BLaER1 treated with 17β-estradiol and CSF1 and Interleukin-3, amounts not matched to agents 10 nM and 100 nM (cell line): ENCODE measurements around the gene GGA3.
A peak's percentile ranks its signal among the peaks of the same experiment; 100 is the strongest.
"Not testable (repeated sequence)": the region's sequence is repeated elsewhere in the genome, so short reads cannot be mapped to it uniquely, and the experiment has no call there.

ENCODE experiments used
- H3K27ac ChIP-seq, 11 experiments: shearing (Covaris generic); formaldehyde crosslinking; 2 replicates each; pipeline ENCODE4 v1.8.1; 2022
- H3K27me3 ChIP-seq, 11 experiments: shearing (Covaris generic); formaldehyde crosslinking; 2 replicates each; pipeline ENCODE4 v1.8.1; 2022
- H3K36me3 ChIP-seq, 11 experiments: shearing (Covaris generic); formaldehyde crosslinking; 2 replicates each; pipeline ENCODE4 v1.8.1; 2022
- H3K4me1 ChIP-seq, 10 experiments: shearing (Covaris generic); formaldehyde crosslinking; 2 replicates each; pipeline ENCODE4 v1.8.1; 2022
- H3K4me2 ChIP-seq, 11 experiments: shearing (Covaris generic); formaldehyde crosslinking; 2 replicates each; pipeline ENCODE4 v1.8.1; 2022
- H3K4me3 ChIP-seq, 10 experiments: shearing (Covaris generic); formaldehyde crosslinking; 2 replicates each; pipeline ENCODE4 v1.8.1; 2022
- H3K9ac ChIP-seq, 11 experiments: shearing (Covaris generic); formaldehyde crosslinking; 2 replicates each; pipeline ENCODE4 v1.8.1; 2022
- H3K9me3 ChIP-seq, 11 experiments: shearing (Covaris generic); formaldehyde crosslinking; replicated peaks in 1 of 11; 2 replicates each; pipeline ENCODE4 v1.8.1; 2022
- H4K20me1 ChIP-seq, 11 experiments: shearing (Covaris generic); formaldehyde crosslinking; 2 replicates each; pipeline ENCODE4 v1.8.1; 2022
- Cebpa-rat ChIP-seq, 11 experiments: shearing (Covaris generic); IDR thresholded peaks; 2 replicates each; pipeline ENCODE4 v1.8.1; 2022

GGA3 gene

DNA sequence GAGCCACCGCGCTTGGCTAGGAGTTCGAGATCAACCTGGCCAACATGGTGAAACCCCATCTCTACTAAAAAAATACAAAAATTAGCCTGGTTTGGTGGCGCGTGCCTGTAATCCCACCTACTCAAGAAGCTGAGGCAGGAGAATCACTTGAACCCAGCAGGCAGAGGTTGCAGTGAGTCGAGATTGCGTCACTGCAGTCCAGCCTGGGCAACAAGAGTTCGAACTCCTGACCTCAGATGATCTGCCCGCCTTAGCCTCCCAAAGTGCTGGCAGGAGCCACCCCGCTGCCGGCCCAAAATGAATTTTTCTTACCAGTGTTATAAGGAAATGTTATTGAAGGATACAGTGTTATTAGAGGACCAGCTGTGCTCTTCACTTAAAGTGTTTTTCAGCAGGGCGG lies 53.6 kb downstream of the GGA3 start:
- peak overlapping the region; percentile 82 to 95 (median 90); a peak in 20 of 22 replicates for H3K4me2 ChIP-seq
- peaks cover 27 to 35% (median 30%) of the 10 kb centered on the region in 10 experiments for H3K4me1 ChIP-seq
- peaks cover 45 to 57% (median 50%) of the 10 kb centered on the region in 11 experiments for H3K36me3 ChIP-seq
- peak overlapping the region in 1 of 11 experiments; percentile 99; a peak in 2 of 22 replicates for H3K27ac ChIP-seq
- peaks cover 0 to 35% (median 19%) of the 10 kb centered on the region in 11 experiments; a peak in 10 of 22 replicates for H4K20me1 ChIP-seq
- no peaks in the 10 kb centered on the region for H3K9me3 ChIP-seq
- peak in 4 of 11 experiments; percentile 10 to 25 (median 19); a peak in 1 of 22 replicates for TF ChIP-seq Cebpa-rat (IDR thresholded peaks at IDR 0.05)
- no peaks in the 10 kb centered on the region for H3K27me3 ChIP-seq
- peak overlapping the region in 3 of 10 experiments; percentile 85 to 95 (median 86); a peak in 3 of 20 replicates for H3K4me3 ChIP-seq
- peak overlapping the region; percentile 27 to 99 (median 96); a peak in 18 of 22 replicates for H3K9ac ChIP-seq

DNA sequence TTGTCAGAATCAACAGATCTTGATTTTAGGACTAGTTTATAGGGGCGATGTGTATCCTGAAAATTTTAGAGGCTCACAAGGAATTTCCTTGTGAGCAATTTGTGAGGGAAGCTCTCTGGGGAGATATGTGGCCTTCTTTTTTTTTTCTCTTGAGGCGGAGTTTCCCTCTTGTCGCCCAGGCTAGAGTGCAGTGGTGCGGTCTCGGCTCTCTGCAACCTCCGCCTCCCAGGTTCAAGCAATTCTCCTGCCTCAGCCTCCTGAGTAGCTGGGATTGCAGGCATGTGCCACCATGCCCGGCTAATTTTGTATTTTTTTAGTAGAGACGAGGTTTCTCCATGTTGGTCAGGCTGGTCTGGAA lies 54.4 kb downstream of the GGA3 start:
- peak overlapping the region in 8 of 11 experiments; percentile 4 to 99 (median 97); a peak in 9 of 22 replicates for H3K27ac ChIP-seq

DNA sequence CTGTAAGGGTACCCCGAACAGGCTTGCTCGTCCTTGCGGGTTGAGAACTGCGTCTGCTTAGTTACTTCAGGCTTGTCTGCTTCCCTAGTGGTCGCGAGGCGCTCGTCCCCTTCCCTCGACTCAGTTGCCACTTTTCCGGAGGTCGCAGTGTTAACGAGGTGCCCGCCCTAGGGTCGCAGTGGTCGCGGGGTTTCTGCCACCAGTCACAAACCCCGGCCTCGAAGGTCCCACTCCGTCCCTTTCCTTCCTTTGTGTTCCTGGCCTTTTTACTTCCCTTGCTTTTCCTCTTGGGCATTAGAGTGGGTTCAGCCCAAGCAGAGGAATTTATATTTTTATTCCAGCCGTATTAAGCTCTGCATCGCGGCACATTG lies 55.6 kb downstream of the GGA3 start:
- Histone ChIP-seq H3K4me2 (peak overlapping the region; percentile 82 to 95 (median 90)), H3K27me3 (no peaks in the 10 kb centered on the region), H3K4me3 (peak overlapping the region; percentile 82 to 95 (median 86)), H3K4me1 (peaks cover 29 to 38% (median 31%) of the 10 kb centered on the region in 10 experiments), H3K9me3 (no peaks in the 10 kb centered on the region), H3K27ac (peak overlapping the region; percentile 95 to 99 (median 98)), H3K9ac (peak overlapping the region; percentile 93 to 99 (median 96)), H4K20me1 (peaks cover 0 to 33% (median 19%) of the 10 kb centered on the region in 11 experiments; a peak in 10 of 22 replicates), H3K36me3 (peaks cover 25 to 37% (median 31%) of the 10 kb centered on the region in 11 experiments)
- TF ChIP-seq Cebpa-rat (IDR thresholded peaks at IDR 0.05): no peak

More for the DNA sequence above, 54.4 kb downstream of the GGA3 start:
- H3K9ac ChIP-seq: peak overlapping the region; percentile 93 to 99 (median 96); a peak in 21 of 22 replicates
- H3K9me3 ChIP-seq, H3K27me3 ChIP-seq: not testable (repeated sequence)
- peaks cover 28 to 36% (median 30%) of the 10 kb centered on the region in 10 experiments for H3K4me1 ChIP-seq
- peaks cover 37 to 50% (median 43%) of the 10 kb centered on the region in 11 experiments for H3K36me3 ChIP-seq
- peak overlapping the region; percentile 82 to 95 (median 86) for H3K4me3 ChIP-seq
- H3K4me2 ChIP-seq: peak overlapping the region; percentile 82 to 95 (median 90)
- H4K20me1 ChIP-seq: peaks cover 0 to 35% (median 19%) of the 10 kb centered on the region in 11 experiments; a peak in 10 of 22 replicates

DNA sequence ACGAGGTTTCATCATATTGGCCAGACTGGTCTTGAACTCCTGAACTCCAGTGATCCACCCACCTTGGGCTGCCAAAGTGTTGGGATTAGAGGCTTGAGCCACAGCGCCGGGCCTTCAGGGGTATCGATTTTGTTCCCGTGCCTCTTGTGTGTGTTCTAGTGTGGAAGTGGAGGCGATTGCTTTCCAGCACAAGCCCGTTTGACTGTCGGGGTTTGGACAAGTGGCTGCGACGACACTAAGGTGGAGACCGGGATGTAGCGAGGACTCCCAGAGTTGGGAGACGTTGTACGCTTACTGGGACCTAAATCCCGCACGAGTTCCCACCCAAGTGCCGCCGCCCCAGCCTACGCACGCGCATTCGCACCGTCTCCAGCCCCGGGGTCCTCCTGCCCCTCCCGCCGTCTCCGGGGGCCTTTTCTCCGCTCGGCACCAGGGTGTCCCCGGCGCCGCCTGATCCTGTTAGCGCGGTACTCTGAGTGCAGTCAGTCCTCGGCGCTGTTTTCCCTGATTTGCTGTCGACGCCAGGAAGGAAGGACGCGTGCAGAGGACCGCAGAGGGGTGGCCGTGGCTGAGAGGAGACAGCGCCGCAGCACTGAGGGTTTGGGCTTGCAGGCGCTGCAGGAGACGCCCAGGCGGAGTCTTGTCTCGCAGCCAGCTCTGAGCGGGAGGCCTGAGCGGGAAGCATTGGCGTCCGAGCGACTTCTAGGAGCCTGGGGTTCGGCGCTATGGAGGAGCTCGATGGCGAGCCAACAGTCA lies 56.2 kb downstream of the GGA3 start, which contains the start of gene NUP85:
Gene NUP85, plus strand, starts transcription at position 643 of the 756 bp plus-strand sequence. Its CDS starts 83 bp downstream, at position 726.
- Histone ChIP-seq H3K4me1 (peaks cover 29 to 38% (median 31%) of the 10 kb centered on the region in 10 experiments), H4K20me1 (peaks cover 0 to 33% (median 19%) of the 10 kb centered on the region in 11 experiments; a peak in 10 of 22 replicates), H3K9me3 (no peaks in the 10 kb centered on the region), H3K9ac (peak within 1 kb of the TSS; percentile 93 to 99 (median 96)), H3K36me3 (peaks cover 19 to 32% (median 25%) of the 10 kb centered on the region in 11 experiments), H3K4me2 (peak within 1 kb of the TSS; percentile 82 to 95 (median 90)), H3K27me3 (no peaks in the 10 kb centered on the region), H3K4me3 (peak within 1 kb of the TSS; percentile 82 to 95 (median 86)), H3K27ac (peak within 1 kb of the TSS; percentile 95 to 99 (median 98))
- no peak for TF ChIP-seq Cebpa-rat (IDR thresholded peaks at IDR 0.05)

DNA sequence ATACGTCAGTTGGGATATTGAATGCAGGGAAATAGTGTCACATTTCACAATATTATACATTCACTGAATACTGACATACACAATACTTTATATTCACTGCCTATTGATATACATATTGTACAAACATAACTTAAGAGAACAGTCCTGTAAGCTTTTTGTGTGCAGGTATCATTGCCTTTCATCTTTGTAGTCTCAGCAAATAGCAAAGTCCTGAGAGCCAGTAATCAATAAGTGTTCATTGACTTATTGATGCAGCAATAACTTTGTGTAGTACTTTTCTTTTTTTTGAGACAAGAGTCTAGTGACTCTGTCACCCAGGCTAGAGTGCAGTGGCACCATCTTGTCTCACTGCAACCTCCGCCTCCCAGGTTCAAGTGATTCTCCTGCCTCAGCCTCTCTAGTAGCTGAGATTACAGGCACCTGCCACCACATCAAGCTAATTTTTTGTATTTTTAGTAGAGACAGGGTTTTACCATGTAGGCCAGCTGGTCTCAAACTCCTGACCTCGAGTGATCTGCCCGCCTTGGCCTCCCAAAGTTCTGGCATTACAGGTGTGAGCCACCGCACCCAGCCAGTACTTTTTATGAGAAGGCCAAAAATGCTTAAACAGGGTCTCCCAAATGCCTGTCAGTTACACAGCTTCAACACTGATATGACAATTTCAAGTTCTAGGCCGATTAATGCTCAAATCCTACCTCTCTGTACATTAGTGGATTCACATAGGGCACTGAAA lies 61.4 kb downstream of the GGA3 start:
- no peaks in the 10 kb centered on the region for H4K20me1 ChIP-seq
- no peaks in the 10 kb centered on the region for H3K36me3 ChIP-seq
- peaks cover 11 to 17% (median 13%) of the 10 kb centered on the region in 10 experiments for H3K4me1 ChIP-seq
- no peaks in the 10 kb centered on the region for H3K27me3 ChIP-seq
- no peak overlapping the region for H3K4me3 ChIP-seq
- no peak for TF ChIP-seq Cebpa-rat (IDR thresholded peaks at IDR 0.05)
- no peaks in the 10 kb centered on the region for H3K9me3 ChIP-seq
- no peak overlapping the region for H3K27ac ChIP-seq
- no peak overlapping the region for H3K9ac ChIP-seq
- no peak overlapping the region for H3K4me2 ChIP-seq

DNA sequence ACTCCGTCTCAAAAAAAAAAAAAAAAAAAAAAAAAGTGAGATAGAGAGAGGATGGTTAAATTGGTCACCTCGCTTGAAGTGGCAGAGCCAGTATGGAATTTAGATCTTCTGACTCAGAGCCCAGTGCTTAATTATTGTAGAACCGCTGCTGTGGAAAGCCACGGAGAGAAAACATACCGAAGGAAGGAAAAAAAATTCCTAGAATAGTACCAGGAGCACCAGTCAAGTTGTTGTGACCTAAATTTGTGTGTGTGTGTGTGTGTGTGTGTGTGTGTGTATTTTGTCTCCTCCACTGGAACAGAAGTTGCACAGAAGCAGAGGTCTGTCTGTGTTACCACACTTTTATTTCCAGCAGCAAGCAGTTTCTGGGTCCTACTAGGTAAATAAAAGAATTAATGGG lies 66.5 kb downstream of the GGA3 start:
- Histone ChIP-seq H3K9ac (no peak overlapping the region), H3K27me3 (no peaks in the 10 kb centered on the region), H3K9me3 (no peaks in the 10 kb centered on the region), H4K20me1 (no peaks in the 10 kb centered on the region), H3K27ac (no peak overlapping the region), H3K36me3 (no peaks in the 10 kb centered on the region), H3K4me1 (peaks cover 0 to 9% (median 2%) of the 10 kb centered on the region in 10 experiments; a peak in 4 of 20 replicates), H3K4me2 (no peak overlapping the region), H3K4me3 (no peak overlapping the region)
- no peak for TF ChIP-seq Cebpa-rat (IDR thresholded peaks at IDR 0.05)

DNA sequence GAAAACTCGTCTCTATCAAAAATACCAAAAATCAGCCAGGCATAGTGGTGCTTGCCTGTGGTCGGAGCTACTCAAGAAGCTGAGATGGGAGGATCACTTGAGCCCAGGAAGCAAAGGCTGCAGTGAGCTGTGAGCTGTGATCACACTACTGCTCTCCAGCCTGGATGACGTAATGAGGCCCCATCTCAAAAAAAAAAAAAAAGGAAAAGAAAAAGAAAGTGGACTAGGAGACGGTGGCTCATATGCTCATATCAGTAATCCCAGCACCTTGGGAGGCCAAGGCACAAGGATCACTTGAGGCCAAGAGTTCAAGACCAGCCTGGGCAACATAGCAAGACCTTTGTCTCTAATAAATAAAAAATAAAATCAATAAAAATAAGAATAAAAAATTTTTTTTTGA lies 69.8 kb downstream of the GGA3 start:
- Histone ChIP-seq H3K9me3 (no peaks in the 10 kb centered on the region), H4K20me1 (no peaks in the 10 kb centered on the region), H3K36me3 (no peaks in the 10 kb centered on the region), H3K4me1 (peaks cover 0 to 20% (median 6%) of the 10 kb centered on the region in 10 experiments; a peak in 7 of 20 replicates), H3K27ac (no peak overlapping the region), H3K9ac (no peak overlapping the region), H3K27me3 (no peaks in the 10 kb centered on the region), H3K4me2 (peak overlapping the region in 2 of 11 experiments; percentile 3 to 16; a peak in 2 of 22 replicates), H3K4me3 (no peak overlapping the region)
- TF ChIP-seq Cebpa-rat (IDR thresholded peaks at IDR 0.05): peak in 1 of 11 experiments; percentile 40; a peak in 1 of 22 replicates

DNA sequence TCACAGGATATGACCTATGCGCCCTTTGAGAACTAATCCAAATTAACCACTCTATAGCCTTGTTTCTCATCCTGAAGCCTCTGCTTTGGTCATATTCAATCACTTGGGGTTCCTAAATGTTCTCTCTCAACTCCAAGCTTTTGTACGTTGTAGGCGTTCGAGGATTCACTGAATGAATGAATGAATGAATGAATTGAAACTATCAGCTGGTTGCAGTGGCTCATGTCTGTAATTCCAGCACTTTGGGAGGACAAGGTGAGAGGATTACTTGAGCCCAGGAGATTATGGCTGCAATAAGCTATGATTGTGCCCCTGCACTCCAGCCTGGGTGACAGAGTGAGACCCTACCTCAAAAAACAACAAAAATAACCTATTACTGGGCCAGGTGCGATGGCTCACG lies 72.8 kb downstream of the GGA3 start:
- no peak overlapping the region for H3K4me3 ChIP-seq
- H3K9ac ChIP-seq: no peak overlapping the region
- H3K27me3 ChIP-seq: no peaks in the 10 kb centered on the region
- 0 out of 22 replicates have a peak overlapping the region, but pooled peaks of 1 of the 11 experiments have one; percentile 6 for H3K4me2 ChIP-seq
- H4K20me1 ChIP-seq: no peaks in the 10 kb centered on the region
- H3K27ac ChIP-seq: no peak overlapping the region
- peaks cover 2 to 26% (median 8%) of the 10 kb centered on the region in 10 experiments; a peak in 16 of 20 replicates for H3K4me1 ChIP-seq
- H3K9me3 ChIP-seq: no peaks in the 10 kb centered on the region
- TF ChIP-seq Cebpa-rat (IDR thresholded peaks at IDR 0.05): no peak
- H3K36me3 ChIP-seq: no peaks in the 10 kb centered on the region
